ENCODE data around the gene STK32B.

GRCh38 chr4:5435823-5436222 is 384.5 kb downstream of the STK32B start:
- TF ChIP-seq, protein P1, sequence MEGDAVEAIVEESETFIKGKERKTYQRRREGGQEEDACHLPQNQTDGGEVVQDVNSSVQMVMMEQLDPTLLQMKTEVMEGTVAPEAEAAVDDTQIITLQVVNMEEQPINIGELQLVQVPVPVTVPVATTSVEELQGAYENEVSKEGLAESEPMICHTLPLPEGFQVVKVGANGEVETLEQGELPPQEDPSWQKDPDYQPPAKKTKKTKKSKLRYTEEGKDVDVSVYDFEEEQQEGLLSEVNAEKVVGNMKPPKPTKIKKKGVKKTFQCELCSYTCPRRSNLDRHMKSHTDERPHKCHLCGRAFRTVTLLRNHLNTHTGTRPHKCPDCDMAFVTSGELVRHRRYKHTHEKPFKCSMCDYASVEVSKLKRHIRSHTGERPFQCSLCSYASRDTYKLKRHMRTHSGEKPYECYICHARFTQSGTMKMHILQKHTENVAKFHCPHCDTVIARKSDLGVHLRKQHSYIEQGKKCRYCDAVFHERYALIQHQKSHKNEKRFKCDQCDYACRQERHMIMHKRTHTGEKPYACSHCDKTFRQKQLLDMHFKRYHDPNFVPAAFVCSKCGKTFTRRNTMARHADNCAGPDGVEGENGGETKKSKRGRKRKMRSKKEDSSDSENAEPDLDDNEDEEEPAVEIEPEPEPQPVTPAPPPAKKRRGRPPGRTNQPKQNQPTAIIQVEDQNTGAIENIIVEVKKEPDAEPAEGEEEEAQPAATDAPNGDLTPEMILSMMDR (IDR thresholded peaks at IDR 0.05), result no peak
- TF ChIP-seq REST (IDR thresholded peaks at IDR 0.05; ENCODE audit: insufficient read depth in 1 of 2, low read depth in 2 of 2, low read length in 1 of 2) (no peak), POLR2AphosphoS5 (IDR thresholded peaks at IDR 0.05; ENCODE audit: low read depth, low read length) (no peak), SIN3A (IDR thresholded peaks at IDR 0.05; ENCODE audit: borderline replicate concordance, insufficient read depth, low read depth, low read length) (no peak)

Data from Panc1 (cell line).